ENCODE data around the gene TBC1D3. TPM values are rescaled to one million over a fixed set of nuclear protein-coding genes. Genes with fewer than 3 reads are reported as not detected.

Gene TBC1D3
- total and polyA plus RNA-seq, 2 of the 8 experiments (the other 6 are each of a cell fraction or from before 2014, with no cell fraction given) = not detected

Small RNA genes lying within 50 kb of the gene (small RNA-seq; reads per million reads assigned to genes)
- gene RF00019 (ENCODE audit: insufficient read depth) (not detected), gene RNA5SP526 (ENCODE audit: insufficient read depth) (not detected)

Other genes with a start within 250 kb of the TBC1D3 start
- 8.1 and 9.2 TPM in 2 replicates for gene TBC1D3L, start 203.5 kb downstream of the TBC1D3 start, total RNA-seq (2021; fragmentation: NEBNext Ultra II Directional; extraction: Animal tissue kit (Norgen Biotek cat#: 25700))
- 7.2 and 7.5 TPM in 2 replicates for gene TBC1D3L, start 203.5 kb downstream of the TBC1D3 start, polyA plus RNA-seq (2011; rRNA removed)
- gene TBC1D3D, start 188.6 kb downstream of the TBC1D3 start, total RNA-seq (2021; fragmentation: NEBNext Ultra II Directional; extraction: Animal tissue kit (Norgen Biotek cat#: 25700)) = 2.1 TPM in 1 of 2 replicates, not detected in the other
- 0.06 TPM in 1 of 2 replicates, not detected in the other for gene TBC1D3D, start 188.6 kb downstream of the TBC1D3 start, polyA plus RNA-seq (2011; rRNA removed)
- not detected in 2 replicates for gene TBC1D3C, start 123.9 kb downstream of the TBC1D3 start, total RNA-seq (2021; fragmentation: NEBNext Ultra II Directional; extraction: Animal tissue kit (Norgen Biotek cat#: 25700))
- gene TBC1D3C, start 123.9 kb downstream of the TBC1D3 start, polyA plus RNA-seq (2011; rRNA removed) = 0.68 TPM in 1 of 2 replicates, not detected in the other
- not detected in 2 replicates for gene TBC1D3E, start 64.6 kb downstream of the TBC1D3 start, total RNA-seq (2021; fragmentation: NEBNext Ultra II Directional; extraction: Animal tissue kit (Norgen Biotek cat#: 25700))
- not detected in 2 replicates for gene TBC1D3E, start 64.6 kb downstream of the TBC1D3 start, polyA plus RNA-seq (2011; rRNA removed)
- 70.1 and 71.7 TPM in 2 replicates for gene MRPL45, start 104.6 kb upstream of the TBC1D3 start, total RNA-seq (2021; fragmentation: NEBNext Ultra II Directional; extraction: Animal tissue kit (Norgen Biotek cat#: 25700))
- 47.6 and 65.6 TPM in 2 replicates for gene MRPL45, start 104.6 kb upstream of the TBC1D3 start, polyA plus RNA-seq (2011; rRNA removed)
- 0.07 and 0.13 TPM in 2 replicates for gene GPR179, start 151.4 kb upstream of the TBC1D3 start, total RNA-seq (2021; fragmentation: NEBNext Ultra II Directional; extraction: Animal tissue kit (Norgen Biotek cat#: 25700))
- 0.02 and 0.03 TPM in 2 replicates for gene GPR179, start 151.4 kb upstream of the TBC1D3 start, polyA plus RNA-seq (2011; rRNA removed)
- 26.9 and 28.2 TPM in 2 replicates for gene SOCS7, start 159.3 kb upstream of the TBC1D3 start, total RNA-seq (2021; fragmentation: NEBNext Ultra II Directional; extraction: Animal tissue kit (Norgen Biotek cat#: 25700))
- 12.8 and 13.5 TPM in 2 replicates for gene SOCS7, start 159.3 kb upstream of the TBC1D3 start, polyA plus RNA-seq (2011; rRNA removed)
- 107 and 108 TPM in 2 replicates for gene ARHGAP23, start 235.9 kb upstream of the TBC1D3 start, total RNA-seq (2021; fragmentation: NEBNext Ultra II Directional; extraction: Animal tissue kit (Norgen Biotek cat#: 25700))
- gene ARHGAP23, start 235.9 kb upstream of the TBC1D3 start, polyA plus RNA-seq (2011; rRNA removed) = 16.3 and 28.6 TPM in 2 replicates